HG02588 (cell line): ENCODE measurements around the gene SMIM45.

Experiments used
- ATAC-seq: cut with Tn5 transposase; IDR thresholded peaks from one replicate; pipeline ENCODE4 v1.9.1; 2021; ENCODE audit warnings: mild to moderate bottlenecking, moderate library complexity; ENCODE audit not compliant: unreplicated experiment

SMIM45 gene

DNA sequence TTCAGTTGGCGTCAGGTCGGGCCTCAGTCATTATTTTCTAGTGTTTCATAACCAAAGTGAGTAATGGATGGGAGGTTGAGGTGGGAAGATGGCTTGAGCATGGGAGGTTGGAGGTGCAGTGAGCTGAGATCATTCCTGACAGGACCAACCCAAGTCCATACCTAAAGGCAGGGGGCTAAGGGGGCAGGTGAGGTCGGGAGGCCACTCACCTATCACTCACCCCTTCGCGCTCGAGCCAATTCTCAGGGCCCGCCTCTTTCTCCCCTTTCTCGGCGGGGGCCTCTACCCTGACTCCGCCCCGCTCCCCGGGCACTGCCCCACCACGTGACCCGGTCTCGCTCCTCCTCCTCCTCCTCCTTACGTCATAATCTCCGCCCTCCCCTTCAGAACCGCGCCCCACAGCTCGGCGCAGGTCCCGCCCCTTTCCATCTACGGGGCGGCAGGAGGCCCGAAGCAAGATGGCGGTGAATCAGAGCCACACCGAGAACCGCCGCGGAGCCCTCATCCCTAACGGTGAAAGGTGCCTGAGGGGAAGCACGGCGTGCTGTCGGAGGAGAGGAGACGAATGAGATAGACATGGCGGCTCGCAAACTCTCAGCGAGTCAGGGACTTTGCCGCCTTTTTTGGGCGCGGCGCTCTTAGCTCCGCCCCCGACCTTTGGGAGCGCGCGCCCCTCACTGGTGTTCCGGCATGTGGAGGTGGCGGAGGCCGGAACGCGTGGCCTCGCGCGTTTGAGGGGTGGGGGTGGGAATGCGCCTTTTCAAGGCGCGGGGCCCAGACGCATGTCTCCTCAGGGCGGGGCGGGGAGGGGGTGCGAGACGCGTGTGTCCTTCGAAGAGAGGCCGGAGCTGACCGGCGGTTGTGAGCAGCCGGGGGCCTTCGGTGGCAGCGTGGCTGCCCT, 46.7 kb downstream of the SMIM45 start, which contains the start of gene WBP2NL:
TSS of gene WBP2NL (plus strand) at position 428 of the 901 bp plus-strand sequence. CDS start at position 459, 31 bp downstream.
- ATAC-seq = peak; percentile 87

DNA sequence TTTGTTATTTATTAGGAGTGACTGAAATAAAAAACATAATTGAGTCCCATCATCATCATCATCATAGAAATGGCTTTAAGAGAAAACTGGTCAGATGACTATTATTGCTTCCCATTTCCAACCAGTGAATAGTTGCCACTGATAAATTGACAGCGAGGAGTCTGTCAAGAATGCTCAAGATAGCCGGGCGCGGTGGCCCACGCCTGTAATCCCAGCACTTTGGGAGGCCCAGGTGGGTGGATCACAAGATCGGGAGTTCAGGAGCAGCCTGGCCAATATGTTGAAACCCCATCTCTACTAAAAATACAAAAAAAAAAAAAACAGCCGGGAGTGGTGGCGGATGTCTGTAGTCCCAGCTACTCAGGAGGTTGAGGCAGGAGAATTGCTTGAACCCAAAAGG, 48.5 kb downstream of the SMIM45 start:
- ATAC-seq = no peak

DNA sequence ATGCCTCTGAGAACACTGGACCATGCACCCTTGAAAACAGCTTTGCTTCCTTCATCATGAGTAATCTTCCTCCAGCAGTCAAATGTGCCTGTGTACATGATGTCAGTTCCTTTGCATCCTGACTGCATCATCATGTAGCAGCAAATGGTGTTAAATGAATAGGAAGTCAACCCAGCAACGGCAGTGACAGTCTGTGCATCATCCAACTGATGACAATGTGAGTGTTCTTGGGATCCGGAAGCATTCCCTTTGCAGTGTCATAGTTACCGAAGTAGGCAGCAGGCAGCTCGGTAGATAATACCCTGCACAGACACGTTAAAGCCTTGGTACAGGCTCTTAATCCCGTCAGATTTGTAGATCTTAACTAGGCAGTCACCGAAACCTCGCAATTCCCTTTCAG, 49.2 kb downstream of the SMIM45 start:
- ATAC-seq = no peak

DNA sequence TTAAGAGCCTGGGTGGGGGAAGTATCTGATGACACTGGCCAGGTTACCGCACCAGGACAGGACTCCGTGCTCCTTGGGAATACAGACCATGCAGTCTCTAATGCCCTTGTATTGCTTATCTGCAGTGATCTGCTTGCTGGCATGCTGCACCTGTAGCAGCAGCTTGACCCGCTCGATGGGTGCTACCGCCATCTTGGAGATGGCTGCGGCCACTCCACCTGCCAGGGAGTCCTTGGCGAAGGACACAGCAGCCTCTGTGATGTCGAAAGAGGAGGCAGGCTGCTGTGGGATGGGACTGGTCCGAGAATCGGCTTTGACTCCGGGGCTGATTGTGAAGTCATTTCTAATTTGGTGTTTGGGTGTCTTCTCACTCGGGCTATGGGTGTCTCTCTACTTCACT, 49.8 kb downstream of the SMIM45 start:
- ATAC-seq = no peak

DNA sequence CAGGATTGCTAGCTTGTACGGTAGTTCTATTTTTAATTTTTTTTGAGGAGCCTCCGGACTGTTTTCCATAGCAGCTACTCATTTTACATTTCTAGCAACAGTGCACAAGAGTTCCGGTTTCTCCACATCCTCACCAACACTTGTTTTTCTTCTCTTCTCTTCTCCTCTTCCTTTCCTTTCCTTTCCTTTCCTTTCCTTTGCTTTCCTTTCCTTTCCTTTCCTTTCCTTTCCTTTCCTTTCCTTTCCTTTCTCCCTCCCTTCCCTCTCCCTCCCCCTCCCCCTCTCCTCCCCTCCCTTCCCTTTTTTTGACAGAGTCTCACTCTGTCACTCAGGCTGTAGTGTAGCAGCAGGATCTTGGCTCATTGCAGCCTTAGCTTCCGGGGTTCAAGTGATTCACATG, 56.0 kb downstream of the SMIM45 start:
- no peak for ATAC-seq
